ENCODE measurements around the gene TMTC1. TPM values are rescaled to one million over a fixed set of nuclear protein-coding genes. Genes with fewer than 3 reads are reported as not detected.
"Not testable (repeated sequence)": the region's sequence is repeated elsewhere in the genome, so short reads cannot be mapped to it uniquely, and the experiment has no call there.

The TMTC1 gene
- total RNA-seq, 2 donors from 2014 or later = 3.3 to 6.3 TPM

DNA sequence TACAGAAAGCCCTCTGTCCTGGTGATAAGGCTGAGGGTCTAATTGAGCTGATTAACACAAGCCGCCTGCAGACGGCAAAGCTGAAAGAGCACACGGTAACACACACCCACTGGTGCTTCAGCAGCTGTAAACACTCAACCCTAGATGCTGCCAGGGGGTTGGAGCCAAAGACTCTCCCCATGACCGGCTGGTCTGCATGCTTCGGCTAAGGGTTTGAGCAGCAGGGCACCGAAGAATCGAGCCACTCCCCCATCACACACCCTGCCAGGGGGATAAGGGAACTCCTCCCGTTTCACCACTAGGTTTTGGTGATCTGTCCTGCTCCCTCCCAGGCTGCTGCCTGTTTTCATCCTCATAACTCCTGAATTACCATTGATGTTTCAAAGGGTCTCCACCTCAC, 145.2 kb downstream of the TMTC1 start:
- Histone ChIP-seq H3K27me3 (no peaks in the 10 kb centered on the region), H3K4me3 (no peak overlapping the region), H3K9me3 (no peaks in the 10 kb centered on the region), H3K27ac (no peak overlapping the region), H3K36me3 (no peaks in the 10 kb centered on the region), H3K4me1 (no peaks in the 10 kb centered on the region), H3K9ac (ENCODE audit: low read depth in 2 of 2, low read length in 2 of 2) (no peak overlapping the region)
- TF ChIP-seq, protein P1, sequence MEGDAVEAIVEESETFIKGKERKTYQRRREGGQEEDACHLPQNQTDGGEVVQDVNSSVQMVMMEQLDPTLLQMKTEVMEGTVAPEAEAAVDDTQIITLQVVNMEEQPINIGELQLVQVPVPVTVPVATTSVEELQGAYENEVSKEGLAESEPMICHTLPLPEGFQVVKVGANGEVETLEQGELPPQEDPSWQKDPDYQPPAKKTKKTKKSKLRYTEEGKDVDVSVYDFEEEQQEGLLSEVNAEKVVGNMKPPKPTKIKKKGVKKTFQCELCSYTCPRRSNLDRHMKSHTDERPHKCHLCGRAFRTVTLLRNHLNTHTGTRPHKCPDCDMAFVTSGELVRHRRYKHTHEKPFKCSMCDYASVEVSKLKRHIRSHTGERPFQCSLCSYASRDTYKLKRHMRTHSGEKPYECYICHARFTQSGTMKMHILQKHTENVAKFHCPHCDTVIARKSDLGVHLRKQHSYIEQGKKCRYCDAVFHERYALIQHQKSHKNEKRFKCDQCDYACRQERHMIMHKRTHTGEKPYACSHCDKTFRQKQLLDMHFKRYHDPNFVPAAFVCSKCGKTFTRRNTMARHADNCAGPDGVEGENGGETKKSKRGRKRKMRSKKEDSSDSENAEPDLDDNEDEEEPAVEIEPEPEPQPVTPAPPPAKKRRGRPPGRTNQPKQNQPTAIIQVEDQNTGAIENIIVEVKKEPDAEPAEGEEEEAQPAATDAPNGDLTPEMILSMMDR (IDR thresholded peaks at IDR 0.05) = no peak
- no peak for DNase-seq
- intact Hi-C loops (cut with DNase I) = no loop called here

DNA sequence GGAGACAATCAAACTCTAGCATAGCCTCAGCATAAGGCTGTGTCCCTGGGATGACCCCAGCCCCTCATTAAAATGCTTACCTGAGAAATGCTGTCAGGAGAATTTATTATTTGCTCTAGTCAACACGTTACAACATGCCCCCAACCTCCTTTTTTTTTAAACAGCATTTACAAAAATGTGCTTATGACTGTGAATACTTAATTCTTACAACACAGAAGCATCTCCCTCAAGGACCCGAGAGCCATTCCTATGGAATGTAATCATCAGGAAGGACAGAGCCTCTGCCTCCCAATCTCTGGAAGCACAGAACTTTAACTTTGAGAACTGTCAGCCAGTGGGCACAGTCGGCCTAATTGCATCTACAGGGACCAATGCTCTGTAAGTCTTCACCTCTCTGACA, 149.7 kb downstream of the TMTC1 start:
- no peaks in the 10 kb centered on the region for H3K4me1 ChIP-seq
- H3K27ac ChIP-seq = no peak overlapping the region
- no peaks in the 10 kb centered on the region for H3K27me3 ChIP-seq
- TF ChIP-seq, protein P1 (IDR thresholded peaks at IDR 0.05) = no peak
- no peak overlapping the region for H3K9ac ChIP-seq (ENCODE audit: low read depth in 2 of 2, low read length in 2 of 2)
- no peak for DNase-seq
- intact Hi-C loops (cut with DNase I) = no loop called here
- no peaks in the 10 kb centered on the region for H3K9me3 ChIP-seq
- H3K36me3 ChIP-seq = no peaks in the 10 kb centered on the region
- no peak overlapping the region for H3K4me3 ChIP-seq

DNA sequence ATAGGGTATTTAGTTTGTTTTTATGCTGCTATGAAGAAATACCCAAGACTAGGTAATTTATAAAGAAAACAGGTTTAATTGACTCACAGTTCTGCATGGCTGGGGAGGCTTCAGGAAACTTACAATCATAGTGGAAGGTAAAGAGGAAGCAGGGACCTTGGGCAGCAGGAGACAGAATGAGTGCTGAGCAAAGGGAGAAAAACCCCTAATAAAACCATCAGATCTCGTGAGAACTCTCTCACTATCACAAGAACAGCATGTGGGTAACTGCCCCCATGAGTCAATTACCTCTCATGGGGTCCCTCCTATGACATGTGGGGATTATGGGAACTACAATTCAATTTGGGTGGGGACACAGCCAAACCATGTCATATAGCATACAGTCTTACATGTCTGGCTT, 153.6 kb downstream of the TMTC1 start:
- intact Hi-C loops (cut with DNase I); H3K27ac ChIP-seq; H3K4me3 ChIP-seq; H3K27me3 ChIP-seq; DNase-seq; H3K4me1 ChIP-seq; H3K36me3 ChIP-seq; H3K9me3 ChIP-seq; H3K9ac ChIP-seq (ENCODE audit: low read depth in 2 of 2, low read length in 2 of 2): not testable (repeated sequence)

DNA sequence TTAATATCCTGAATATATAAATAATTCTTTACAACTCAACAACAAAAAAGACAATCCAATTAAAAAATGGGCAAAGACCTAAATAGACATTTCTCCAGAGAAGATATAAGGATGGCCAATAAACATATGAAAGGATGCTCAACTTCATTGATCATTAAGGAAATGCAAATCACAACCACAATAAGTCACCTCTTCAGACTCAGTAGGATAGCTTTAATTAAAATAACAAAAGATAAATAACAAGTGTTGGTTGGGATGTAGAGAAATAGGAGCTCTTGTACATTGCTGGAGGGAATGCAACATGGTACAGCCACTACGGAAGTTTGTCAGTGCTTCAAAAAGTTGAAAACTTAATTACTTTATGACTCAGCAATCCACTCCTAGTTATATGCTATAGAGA, 156.5 kb downstream of the TMTC1 start:
- H3K4me1 ChIP-seq = no peaks in the 10 kb centered on the region
- H3K9ac ChIP-seq (ENCODE audit: low read depth in 2 of 2, low read length in 2 of 2) = no peak overlapping the region
- H3K4me3 ChIP-seq = no peak overlapping the region
- DNase-seq = no peak
- H3K36me3 ChIP-seq = no peaks in the 10 kb centered on the region
- H3K27ac ChIP-seq = no peak overlapping the region
- H3K27me3 ChIP-seq = no peaks in the 10 kb centered on the region
- intact Hi-C loops (cut with DNase I) = no loop called here
- TF ChIP-seq, protein P1 (IDR thresholded peaks at IDR 0.05) = no peak
- no peaks in the 10 kb centered on the region for H3K9me3 ChIP-seq

DNA sequence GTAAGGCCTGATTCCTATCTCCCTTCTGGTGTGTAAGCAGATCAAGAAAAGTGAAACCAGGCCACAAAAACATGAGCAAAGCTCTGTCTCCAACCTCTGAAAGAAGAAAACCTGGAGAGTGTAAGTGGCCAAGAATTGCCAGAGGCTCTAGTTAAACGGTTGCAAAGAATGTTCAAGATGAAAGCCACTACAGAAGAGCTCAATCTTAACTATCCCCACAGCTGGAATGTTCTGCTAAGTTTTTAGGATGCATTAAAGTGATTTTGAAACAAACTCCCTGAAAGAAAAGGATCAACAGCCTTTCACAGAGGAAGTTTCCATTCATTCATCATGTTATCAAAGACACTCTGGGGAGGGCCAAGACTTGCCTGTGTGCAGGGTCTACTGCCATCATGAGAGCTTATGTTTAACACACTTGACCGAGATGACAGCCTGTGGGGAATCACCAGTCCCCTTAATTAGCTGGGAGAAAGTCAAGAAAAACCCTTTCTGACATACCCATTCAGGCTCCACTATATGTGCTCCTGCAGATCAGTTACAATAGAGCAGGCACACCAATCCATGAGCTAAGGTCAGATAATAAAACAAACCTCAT, 158.3 kb downstream of the TMTC1 start:
- H3K36me3 ChIP-seq = no peaks in the 10 kb centered on the region

DNA sequence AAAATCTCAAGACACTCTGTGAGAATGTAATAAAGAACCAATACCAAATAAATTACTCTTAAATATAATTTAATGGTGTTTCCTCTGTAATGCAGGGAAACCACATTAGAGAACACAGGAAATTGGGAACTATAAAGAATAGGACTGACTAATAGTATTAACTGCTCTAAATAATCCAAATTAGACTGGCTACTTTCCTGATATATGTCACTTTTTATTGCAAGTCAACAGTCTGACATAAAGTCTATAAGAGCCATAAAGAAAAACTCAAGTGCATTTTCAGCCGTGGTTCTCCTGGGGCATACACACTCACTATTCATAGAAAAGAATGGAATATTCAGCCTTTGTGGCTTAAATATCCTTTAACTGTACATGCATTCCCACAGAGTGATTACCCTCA, 161.5 kb downstream of the TMTC1 start:
- intact Hi-C loops (cut with DNase I) = no loop called here
- Histone ChIP-seq H3K9me3 (no peaks in the 10 kb centered on the region), H3K9ac (ENCODE audit: low read depth in 2 of 2, low read length in 2 of 2) (no peak overlapping the region), H3K27ac (no peak overlapping the region), H3K36me3 (no peaks in the 10 kb centered on the region), H3K27me3 (no peaks in the 10 kb centered on the region), H3K4me3 (no peak overlapping the region), H3K4me1 (no peaks in the 10 kb centered on the region)
- no peak for DNase-seq
- TF ChIP-seq, protein P1 (IDR thresholded peaks at IDR 0.05) = no peak

More for the DNA sequence above, 158.3 kb downstream of the TMTC1 start:
- no peak for DNase-seq
- intact Hi-C loops (cut with DNase I) = no loop called here
- TF ChIP-seq, protein P1 (IDR thresholded peaks at IDR 0.05) = no peak
- Histone ChIP-seq H3K4me1 (no peaks in the 10 kb centered on the region), H3K27me3 (no peaks in the 10 kb centered on the region), H3K27ac (no peak overlapping the region), H3K9me3 (no peaks in the 10 kb centered on the region), H3K9ac (ENCODE audit: low read depth in 2 of 2, low read length in 2 of 2) (no peak overlapping the region), H3K4me3 (no peak overlapping the region)
